Activated CD8-positive, alpha-beta memory T cell treated with anti-CD3 and anti-CD28 coated beads for 48 hours (primary cell): ENCODE measurements around the gene WSB2.

Experiments used
- DNase-seq, 3 experiments: peaks; one replicate each; pipeline ENCODE4 v3.0.0-alpha.2; 2020; ENCODE audit warnings: low read depth in 2 of 3, low spot score in 2 of 3

Gene WSB2

DNA sequence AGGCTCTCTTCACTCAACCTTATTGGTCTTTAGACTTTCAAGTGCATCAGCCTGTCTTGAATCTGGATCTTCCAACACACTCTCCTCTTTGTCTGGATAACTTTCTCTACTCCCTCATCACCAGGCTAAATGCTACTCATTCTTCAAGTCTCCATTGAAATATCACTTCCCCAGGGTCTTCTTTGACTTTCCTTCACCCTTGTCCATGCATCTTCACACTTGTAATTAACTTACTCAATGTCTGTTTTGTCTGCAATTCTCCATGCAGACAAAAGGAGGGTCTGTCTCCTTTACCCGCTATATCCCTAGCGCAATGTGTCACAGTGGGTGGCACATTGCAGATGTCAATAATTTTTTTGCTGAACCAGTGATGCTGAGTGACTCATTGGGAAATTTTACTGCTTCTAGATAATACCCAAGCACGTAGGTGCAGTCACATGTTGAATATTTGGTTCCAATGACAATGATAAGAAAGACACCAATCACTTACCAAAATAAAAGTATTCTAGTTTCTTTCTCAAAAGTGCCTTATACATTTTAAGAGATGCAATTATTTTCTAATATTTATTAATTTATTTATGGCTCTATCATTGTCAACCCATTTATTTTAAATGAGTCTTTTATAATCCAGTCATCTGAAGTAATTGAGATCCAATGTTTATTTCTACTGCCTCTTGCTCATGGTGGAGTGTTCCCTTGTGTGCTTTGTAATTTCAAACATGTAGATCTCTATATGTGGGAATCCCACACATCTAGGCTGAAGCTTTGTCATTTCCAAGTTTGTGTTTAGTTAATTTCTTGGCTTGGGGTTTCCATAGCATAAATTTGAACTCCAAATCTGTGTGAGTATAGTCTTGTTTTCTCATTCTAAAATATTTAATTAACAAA is 66.2 kb downstream of the WSB2 start:
- no peak for DNase-seq

- no peak for DNase-seq
These were observed 74.1 kb downstream of the WSB2 start for GRCh38 chr12:117986705-117987469.

DNA sequence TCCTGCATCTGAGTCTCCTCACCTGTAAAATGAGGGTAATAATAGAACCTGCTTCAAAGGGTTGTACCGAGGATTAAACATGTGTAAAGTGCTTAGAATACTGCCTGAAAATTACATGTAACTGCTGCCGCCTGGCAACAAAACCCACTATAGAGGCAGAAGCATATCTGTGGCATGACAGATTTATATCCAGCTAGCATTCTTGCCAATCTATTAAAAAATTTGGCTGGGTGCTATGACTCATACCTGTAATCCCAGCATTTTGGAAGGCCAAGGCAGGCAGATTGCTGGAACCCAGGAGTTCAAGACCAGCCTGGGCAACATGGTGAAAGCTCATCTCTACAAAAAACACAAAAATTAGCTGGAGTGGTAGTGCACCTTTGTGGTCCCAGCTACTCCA is 75.8 kb downstream of the WSB2 start:
- DNase-seq = no peak
